GM12878 (cell line): ENCODE results near the gene G6PC1. TPM values are rescaled to one million over a fixed set of nuclear protein-coding genes. Genes with fewer than 3 reads are reported as not detected.

Experiments used
- ATAC-seq: fragments of 200-7000 bp; cut with Tn5 transposase; 3 replicates; pipeline ENCODE4 v1.9.1; 2020; ENCODE audit warnings: mild to moderate bottlenecking, moderate library complexity
- BruUV-seq: library from RNA; stranded (reverse); fragments of 400-500 nt; replicated peaks from 2 replicates; lab custom pipeline; 2021; lab: Mats Ljungman, UMichigan
- CTCF ChIA-PET: fragments of 300-600 bp; sonication (Branson Sonifier 250); formaldehyde crosslinking; extraction: SDS; loops from one replicate; lab custom pipeline; 2021; ENCODE audit warnings: inconsistent platforms; lab: Yijun Ruan, JAX
- POLR2A ChIA-PET: fragments of 350-600 bp; formaldehyde crosslinking; extraction: SDS; loops from one replicate; lab custom pipeline; 2021; ENCODE audit warnings: inconsistent platforms; lab: Charles Lee
- RAD21 ChIA-PET: fragments of 300-600 bp; sonication (Branson Sonifier 250); formaldehyde crosslinking; loops from one replicate; lab custom pipeline; 2023; ENCODE audit warnings: antibody characterized with exemption; ENCODE audit not compliant: unreplicated experiment; lab: Charles Lee
- SMC1A ChIA-PET: fragments of 300-600 bp; sonication (Branson Sonifier 250); formaldehyde crosslinking; loops from one replicate; lab custom pipeline; 2023; ENCODE audit not compliant: unreplicated experiment, uncharacterized antibody; lab: Charles Lee
- DNase-seq: peaks from one replicate; pipeline ENCODE4 v3.0.0-alpha.2; 2011; ENCODE audit warnings: low read depth, low spot score
- FAIRE-seq: peaks from 3 replicates; lab custom pipeline; 2011; peaks lifted over from hg19 to GRCh38; lab: Jason Lieb, UNC
- H2AFZ ChIP-seq: 2 replicates; pipeline ENCODE4 v1.6.0; 2011; ENCODE audit warnings: low read depth, low read length, control low read depth; ENCODE audit not compliant: control insufficient read depth
- H3K27ac ChIP-seq: 2 replicates; pipeline ENCODE4 v1.5.1; 2011; ENCODE audit warnings: control low read depth; ENCODE audit not compliant: control insufficient read depth, insufficient read depth
- H3K27me3 ChIP-seq, 2 experiments: replicated peaks in 1 of 2; 2 replicates each; pipeline versions ENCODE4 v1.6.0 to v1.6.1; 2011; ENCODE audit warnings: low read length in 1 of 2; ENCODE audit not compliant: control insufficient read depth in 2 of 2, insufficient read depth in 2 of 2
- H3K36me3 ChIP-seq, 2 experiments: 2 replicates each; pipeline ENCODE4 v1.5.1; 2011; ENCODE audit warnings: low read length in 1 of 2; ENCODE audit not compliant: control insufficient read depth in 2 of 2, insufficient read depth in 2 of 2
- H3K4me1 ChIP-seq: 2 replicates; pipeline ENCODE4 v1.6.1; 2011; ENCODE audit warnings: mild to moderate bottlenecking, low read length, moderate library complexity, mixed read lengths; ENCODE audit not compliant: control insufficient read depth, insufficient read depth
- H3K4me2 ChIP-seq: 2 replicates; pipeline ENCODE4 v1.6.0; 2011; ENCODE audit warnings: control low read depth; ENCODE audit not compliant: control insufficient read depth, insufficient read depth
- H3K4me3 ChIP-seq: fragments of 200-600 bp; sonication (generic); 2 replicates; pipeline ENCODE4 v1.5.1; 2016
- H3K79me2 ChIP-seq: 2 replicates; pipeline ENCODE4 v1.6.0; 2011; ENCODE audit warnings: low read length; ENCODE audit not compliant: control insufficient read depth, insufficient read depth
- H3K9ac ChIP-seq: 2 replicates; pipeline ENCODE4 v1.8.0; 2011; ENCODE audit warnings: low read length, control low read depth, mixed read lengths; ENCODE audit not compliant: control insufficient read depth, insufficient read depth
- H3K9me3 ChIP-seq: replicated peaks from 3 replicates; pipeline ENCODE4 v1.5.1; 2011; ENCODE audit warnings: mild to moderate bottlenecking, low read length; ENCODE audit not compliant: control insufficient read depth, insufficient read depth
- H4K20me1 ChIP-seq: 2 replicates; pipeline ENCODE4 v1.6.0; 2011; ENCODE audit not compliant: control insufficient read depth, insufficient read depth
- DPF2 ChIP-seq: fragments of 450-650 bp; IDR thresholded peaks from 2 replicates; pipeline ENCODE4 v1.6.1; 2017; ENCODE audit warnings: mild to moderate bottlenecking
- FOS ChIP-seq: IDR thresholded peaks from 3 replicates; pipeline ENCODE4 v1.6.1; 2011; ENCODE audit warnings: borderline replicate concordance; ENCODE audit not compliant: insufficient read length; ENCODE audit errors: extremely low read depth
- GATAD2B ChIP-seq: fragments of 450-650 bp; conservative IDR thresholded peaks from 2 replicates; pipeline ENCODE4 v1.6.1; 2017; ENCODE audit warnings: low read depth, mild to moderate bottlenecking, moderate library complexity
- NR2C1 ChIP-seq: fragments of 450-650 bp; IDR thresholded peaks from 2 replicates; pipeline ENCODE4 v1.6.1; 2017; ENCODE audit warnings: antibody characterized with exemption, mild to moderate bottlenecking, moderate library complexity
- POLR2AphosphoS2 ChIP-seq: IDR thresholded peaks from 2 replicates; pipeline ENCODE4 v1.6.1; 2011; ENCODE audit warnings: low read depth, mild to moderate bottlenecking, low read length, improper control_type of control experiment, moderate library complexity
- TAF1 ChIP-seq: IDR thresholded peaks from 2 replicates; pipeline ENCODE4 v1.6.1; 2011; ENCODE audit warnings: mild to moderate bottlenecking, low read depth, low read length, borderline replicate concordance
- TCF3 ChIP-seq: IDR thresholded peaks from 2 replicates; pipeline ENCODE4 v1.6.1; 2012; ENCODE audit warnings: low read depth, mild to moderate bottlenecking, low read length, borderline replicate concordance; ENCODE audit not compliant: insufficient read depth
- WRNIP1 ChIP-seq: IDR thresholded peaks from 2 replicates; pipeline ENCODE4 v1.6.1; 2011; ENCODE audit warnings: low read depth, low read length, improper control_type of control experiment, borderline replicate concordance
- WGBS: methylation state at CpG from one replicate; pipeline ENCODE4 v1.1.6; 2016; ENCODE audit warnings: low lambda C conversion rate; ENCODE audit not compliant: insufficient replicate concordance, insufficient coverage; ENCODE audit errors: missing lambda C conversion rate; 5-methylcytosine and 5-hydroxymethylcytosine counted together
- in situ Hi-C: fragments of 300-500 bp; cut with MboI; formaldehyde crosslinking; loops from 9 replicates; pipeline ENCODE4 v1.14.3; 2018; ENCODE audit warnings: mixed read lengths
- intact Hi-C: fragments of 100-400 bp; cut with micrococcal nuclease; formaldehyde crosslinking; loops from one replicate; pipeline ENCODE4 v1.14.2; 2022; ENCODE audit not compliant: unreplicated experiment
- polyA plus RNA-seq, 11 experiments: library from polyadenylated mRNA; depleted of rRNA in 4 of 11; unstranded in 6 of 11; stranded (reverse) in 5 of 11; fragments of >200 nt; fragmentation: Nextera tagmentation in 4 of 11; fragmentation: Illumina TruSeq in 1 of 11; extraction: Ambion mirVana in 4 of 11; extraction: Trizol in 1 of 11; gene quantifications; 1 replicate in 1 of 11; 2 replicates in 10 of 11; pipeline versions ENCODE4 v1.2.1 to v1.2.3, GENCODE V29; 2011 to 2016; ENCODE audit warnings: inconsistent platforms in 2 of 11, missing spikeins in 2 of 11, low read depth in 1 of 11
- total RNA-seq, 4 experiments: library from RNA; depleted of rRNA in 3 of 4; stranded (reverse); fragments of >200 nt in 3 of 4; fragmentation: Illumina TruSeq in 1 of 4; extraction: Trizol in 1 of 4; gene quantifications; 2 replicates each; pipeline versions ENCODE4 v1.2.1 to v1.2.3, GENCODE V29; 2013 to 2021
- TF ChIP-seq, protein P1 (sequence below): fragments of 450-650 bp; formaldehyde crosslinking; IDR thresholded peaks from 2 replicates; pipeline ENCODE4 v1.4.0; 2020; ENCODE audit warnings: mild to moderate bottlenecking, moderate library complexity

G6PC1 gene
- total and polyA plus RNA-seq, 10 of the 15 experiments (the other 5 are each of a cell fraction or from before 2014, with no cell fraction given), result not detected

DNA sequence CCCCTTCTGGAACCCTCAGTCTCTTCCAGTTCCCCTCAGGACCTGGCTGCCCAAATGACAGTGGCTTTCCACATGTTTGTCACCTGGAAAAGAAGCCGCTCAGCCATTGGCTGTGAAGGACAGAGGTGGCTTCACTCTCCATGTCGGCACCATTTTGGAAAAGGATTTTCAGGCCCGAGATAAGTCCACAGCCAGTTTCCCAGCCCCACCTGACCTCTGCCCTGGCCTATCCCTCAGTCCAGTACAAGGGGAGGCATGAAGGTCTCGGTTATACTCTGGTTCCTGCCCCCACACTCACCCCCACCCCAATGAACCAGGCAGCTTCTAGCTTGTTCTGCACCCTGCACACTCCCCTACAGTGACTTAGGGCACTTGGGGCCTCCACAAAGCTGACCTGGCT, 34.4 kb upstream of the G6PC1 start:
- Histone ChIP-seq H3K79me2 (no peaks in the 10 kb centered on the region), H3K9me3 (no peaks in the 10 kb centered on the region; the same call in 2 of the 3 replicates), H4K20me1 (no peaks in the 10 kb centered on the region), H3K9ac (no peak overlapping the region), H3K27me3 (peaks cover 2 to 3% of the 10 kb centered on the region in 2 experiments; a peak in 2 of 4 replicates), H3K4me2 (no peak overlapping the region), H3K4me1 (no peaks in the 10 kb centered on the region), H3K4me3 (no peak overlapping the region), H3K36me3 (no peaks in the 10 kb centered on the region), H2AFZ (no peak overlapping the region), H3K27ac (no peak overlapping the region)
- WGBS, result 29% methylated on average over 4 of the region's 4 CpGs
- no peak for FAIRE-seq
- no peak for ATAC-seq
- intact Hi-C loops, result no loop called here
- no peak for TF ChIP-seq POLR2AphosphoS2
- no peak for TF ChIP-seq TCF3
- no peak for TF ChIP-seq NR2C1
- TF ChIP-seq WRNIP1, result no peak
- TF ChIP-seq GATAD2B, result no peak
- TF ChIP-seq DPF2, result no peak
- no peak for TF ChIP-seq FOS
- TF ChIP-seq, protein P1, sequence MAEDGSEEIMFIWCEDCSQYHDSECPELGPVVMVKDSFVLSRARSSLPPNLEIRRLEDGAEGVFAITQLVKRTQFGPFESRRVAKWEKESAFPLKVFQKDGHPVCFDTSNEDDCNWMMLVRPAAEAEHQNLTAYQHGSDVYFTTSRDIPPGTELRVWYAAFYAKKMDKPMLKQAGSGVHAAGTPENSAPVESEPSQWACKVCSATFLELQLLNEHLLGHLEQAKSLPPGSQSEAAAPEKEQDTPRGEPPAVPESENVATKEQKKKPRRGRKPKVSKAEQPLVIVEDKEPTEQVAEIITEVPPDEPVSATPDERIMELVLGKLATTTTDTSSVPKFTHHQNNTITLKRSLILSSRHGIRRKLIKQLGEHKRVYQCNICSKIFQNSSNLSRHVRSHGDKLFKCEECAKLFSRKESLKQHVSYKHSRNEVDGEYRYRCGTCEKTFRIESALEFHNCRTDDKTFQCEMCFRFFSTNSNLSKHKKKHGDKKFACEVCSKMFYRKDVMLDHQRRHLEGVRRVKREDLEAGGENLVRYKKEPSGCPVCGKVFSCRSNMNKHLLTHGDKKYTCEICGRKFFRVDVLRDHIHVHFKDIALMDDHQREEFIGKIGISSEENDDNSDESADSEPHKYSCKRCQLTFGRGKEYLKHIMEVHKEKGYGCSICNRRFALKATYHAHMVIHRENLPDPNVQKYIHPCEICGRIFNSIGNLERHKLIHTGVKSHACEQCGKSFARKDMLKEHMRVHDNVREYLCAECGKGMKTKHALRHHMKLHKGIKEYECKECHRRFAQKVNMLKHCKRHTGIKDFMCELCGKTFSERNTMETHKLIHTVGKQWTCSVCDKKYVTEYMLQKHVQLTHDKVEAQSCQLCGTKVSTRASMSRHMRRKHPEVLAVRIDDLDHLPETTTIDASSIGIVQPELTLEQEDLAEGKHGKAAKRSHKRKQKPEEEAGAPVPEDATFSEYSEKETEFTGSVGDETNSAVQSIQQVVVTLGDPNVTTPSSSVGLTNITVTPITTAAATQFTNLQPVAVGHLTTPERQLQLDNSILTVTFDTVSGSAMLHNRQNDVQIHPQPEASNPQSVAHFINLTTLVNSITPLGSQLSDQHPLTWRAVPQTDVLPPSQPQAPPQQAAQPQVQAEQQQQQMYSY (CRISPR knock-in tag), result no peak
- TF ChIP-seq TAF1, result no peak
- no peak for DNase-seq
- SMC1A ChIA-PET, result no interaction called here
- CTCF ChIA-PET, result no interaction called here
- RAD21 ChIA-PET, result no interaction called here
- no TSS peak for BruUV-seq
- in situ Hi-C loops, result no loop called here
- POLR2A ChIA-PET, result no interaction called here
